ENCODE measurements around the gene LBX2.

LBX2 gene

GRCh38 chr2:74526649-74527230 is 27.3 kb upstream of the LBX2 start:
- in situ Hi-C loops (cut with MboI; ENCODE audit: low sequenced_read_pairs): no loop called here

DNA sequence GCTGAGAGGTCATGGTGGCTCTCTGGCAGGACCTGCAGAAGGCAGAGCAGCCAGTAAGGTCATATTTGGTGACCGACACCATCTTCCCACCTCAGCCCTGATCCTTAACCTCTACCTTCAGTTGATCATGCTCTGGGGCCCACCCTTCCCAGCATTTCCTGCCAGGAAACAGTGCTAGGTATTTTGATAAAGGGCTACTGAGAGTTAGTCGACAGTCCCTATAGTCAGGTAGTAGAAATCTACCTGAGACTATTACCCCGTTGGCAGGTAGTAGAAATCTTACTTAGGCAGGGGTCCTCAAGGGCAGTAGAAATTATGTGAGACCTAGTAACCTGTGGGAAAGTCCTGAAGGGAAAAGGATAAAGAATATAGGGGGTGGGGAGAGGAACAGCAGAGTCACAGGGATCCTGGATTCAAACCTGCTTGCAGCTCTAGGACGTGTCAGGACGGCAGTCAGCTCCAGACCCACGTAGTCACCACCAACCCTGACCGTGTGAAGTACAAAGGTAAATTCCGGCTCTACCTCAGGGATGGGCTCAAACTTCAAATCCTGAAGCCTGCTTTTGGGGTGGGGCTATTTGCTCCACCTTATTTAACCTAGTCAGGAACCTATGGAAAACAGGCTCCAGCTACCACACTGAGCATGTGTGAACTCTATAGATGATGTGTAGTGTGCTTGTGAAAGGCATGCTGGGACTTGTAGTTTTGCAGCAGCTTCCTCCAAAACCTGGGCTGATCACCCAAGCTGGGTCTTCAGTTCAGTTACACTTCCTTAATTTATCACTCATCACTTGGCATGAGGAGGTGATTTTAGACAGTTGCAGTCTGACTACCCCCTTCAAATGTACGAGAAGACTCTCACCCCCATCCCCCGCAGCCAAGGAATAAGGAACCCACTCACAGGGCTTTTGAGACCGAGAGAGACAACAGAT is 26.6 kb upstream of the LBX2 start, which contains the start of gene DQX1:
Gene DQX1, minus strand, starts transcription at position 515 of the 932 bp plus-strand sequence. Its CDS starts 502 bp downstream, at position 13.
- in situ Hi-C loops (cut with MboI; ENCODE audit: low sequenced_read_pairs): no loop called here

GRCh38 chr2:74524955-74525716 is 25.7 kb upstream of the LBX2 start:
- in situ Hi-C loops (cut with MboI; ENCODE audit: low sequenced_read_pairs): no loop called here

GRCh38 chr2:74524005-74524404 is 24.6 kb upstream of the LBX2 start:
- in situ Hi-C loops (cut with MboI; ENCODE audit: low sequenced_read_pairs): no loop called here

- in situ Hi-C loops (cut with MboI; ENCODE audit: low sequenced_read_pairs): no loop called here
These were observed 23.1 kb upstream of the LBX2 start for GRCh38 chr2:74522516-74522915.

- in situ Hi-C loops (cut with MboI; ENCODE audit: low sequenced_read_pairs): no loop called here
These were observed 17.2 kb upstream of the LBX2 start for GRCh38 chr2:74516650-74517049.

GRCh38 chr2:74515981-74516633 is 16.7 kb upstream of the LBX2 start:
- in situ Hi-C loops (cut with MboI; ENCODE audit: low sequenced_read_pairs): no loop called here

- in situ Hi-C loops (cut with MboI; ENCODE audit: low sequenced_read_pairs): no loop called here
These were observed 16.0 kb upstream of the LBX2 start for GRCh38 chr2:74515271-74515980.

GRCh38 chr2:74514368-74515270 is 15.2 kb upstream of the LBX2 start, which contains the start of gene TLX2:
Gene TLX2 (plus strand): TSS chr2:74514450. CDS start chr2:74514807, 357 bp downstream.
- in situ Hi-C loops (cut with MboI; ENCODE audit: low sequenced_read_pairs): no loop called here

- in situ Hi-C loops (cut with MboI; ENCODE audit: low sequenced_read_pairs): no loop called here
These were observed 14.4 kb upstream of the LBX2 start for GRCh38 chr2:74513605-74514367.

- in situ Hi-C loops (cut with MboI; ENCODE audit: low sequenced_read_pairs): no loop called here
These were observed 13.6 kb upstream of the LBX2 start for GRCh38 chr2:74512744-74513604.

- in situ Hi-C loops (cut with MboI; ENCODE audit: low sequenced_read_pairs): no loop called here
These were observed 11.9 kb upstream of the LBX2 start for GRCh38 chr2:74511104-74511989.

GRCh38 chr2:74510272-74510671 is 10.9 kb upstream of the LBX2 start:
- in situ Hi-C loops (cut with MboI; ENCODE audit: low sequenced_read_pairs): no loop called here

DNA sequence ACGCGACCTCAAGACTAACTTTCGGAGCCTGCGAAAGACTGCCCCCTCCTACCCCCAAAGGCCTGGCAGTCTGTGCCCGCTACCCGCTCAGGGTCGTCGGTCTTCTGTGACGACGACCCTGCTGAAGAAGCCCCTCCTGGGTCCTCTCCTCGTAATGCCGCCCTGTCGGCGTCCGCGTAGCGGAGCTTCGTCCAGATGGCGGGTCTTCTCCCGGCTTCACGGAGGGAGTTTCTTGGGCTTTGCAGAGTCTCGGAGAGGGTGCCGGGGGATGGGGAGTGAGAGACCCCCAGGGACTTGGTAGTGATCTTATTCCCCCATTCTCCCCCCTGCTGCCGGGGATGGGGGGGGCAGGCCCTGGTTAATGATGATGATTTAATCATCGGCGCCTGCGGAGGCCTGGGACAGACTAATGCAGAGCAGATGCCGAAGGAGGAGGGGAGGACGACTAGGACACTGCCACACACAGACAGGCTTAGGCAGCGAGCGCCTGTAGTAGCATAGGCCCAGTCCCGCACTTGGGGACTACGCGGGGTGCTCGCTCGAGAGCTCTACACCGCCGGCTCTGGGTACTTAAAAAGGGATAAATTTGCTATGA is 8.6 kb upstream of the LBX2 start:
- in situ Hi-C loops (cut with MboI; ENCODE audit: low sequenced_read_pairs): no loop called here

- in situ Hi-C loops (cut with MboI; ENCODE audit: low sequenced_read_pairs): no loop called here
These were observed 7.9 kb upstream of the LBX2 start, which contains the start of gene PCGF1 for GRCh38 chr2:74507145-74507925. Gene PCGF1 (minus strand): TSS chr2:74507695. CDS start chr2:74507668, 27 bp downstream.
